ENCODE results near the gene FAM210A.
"Not testable (repeated sequence)": the region's sequence is repeated elsewhere in the genome, so short reads cannot be mapped to it uniquely, and the experiment has no call there.

The FAM210A gene

GRCh38 chr18:13700153-13700552 is 26.2 kb downstream of the FAM210A start:
- no peak overlapping the region for H3K27ac ChIP-seq (ENCODE audit: low read depth, low read length)
- no peak overlapping the region for H3K9ac ChIP-seq (ENCODE audit: low read length)
- no peak overlapping the region for H3K4me3 ChIP-seq (ENCODE audit: low read depth, low read length)
- H3K4me1 ChIP-seq (ENCODE audit: control insufficient read depth, insufficient read depth, low read length): no peaks in the 10 kb centered on the region
- H3K36me3 ChIP-seq (ENCODE audit: control insufficient read depth, insufficient read depth, low read length): peaks cover 9% of the 10 kb centered on the region
- H3K27me3 ChIP-seq (ENCODE audit: control insufficient read depth, insufficient read depth, low read length): no peaks in the 10 kb centered on the region
- peaks cover 78% of the 10 kb centered on the region for H3K9me3 ChIP-seq (ENCODE audit: control insufficient read depth, insufficient read depth, low read depth, low read length)

DNA sequence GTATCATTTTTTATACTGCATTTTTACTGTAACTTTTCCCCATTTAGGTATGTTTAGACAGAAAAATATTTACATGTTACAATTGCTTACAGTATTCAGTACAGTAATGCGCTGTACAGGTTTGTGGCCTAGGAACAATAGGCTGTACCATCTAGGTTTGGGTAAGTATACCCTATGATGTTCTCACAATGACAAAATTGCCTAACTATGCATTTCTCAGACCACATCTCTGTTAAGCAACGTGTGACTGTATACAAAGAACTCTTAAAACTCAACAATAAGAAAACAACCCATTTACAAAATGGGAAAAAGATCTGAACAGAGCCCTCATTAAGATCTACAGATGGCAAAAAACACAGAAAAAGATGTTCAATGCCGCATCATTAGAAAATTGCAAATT is 29.4 kb downstream of the FAM210A start:
- H3K36me3 ChIP-seq (ENCODE audit: control insufficient read depth, insufficient read depth, low read length): peaks cover 1% of the 10 kb centered on the region
- H3K9me3 ChIP-seq (ENCODE audit: control insufficient read depth, insufficient read depth, low read depth, low read length): peaks cover 48% of the 10 kb centered on the region
- H3K27me3 ChIP-seq (ENCODE audit: control insufficient read depth, insufficient read depth, low read length): no peaks in the 10 kb centered on the region
- no peaks in the 10 kb centered on the region for H3K4me1 ChIP-seq (ENCODE audit: control insufficient read depth, insufficient read depth, low read length)
- no peak overlapping the region for H3K4me3 ChIP-seq (ENCODE audit: low read depth, low read length)
- H3K9ac ChIP-seq (ENCODE audit: low read length): no peak overlapping the region
- no peak overlapping the region for H3K27ac ChIP-seq (ENCODE audit: low read depth, low read length)

GRCh38 chr18:13695337-13695736 is 31.0 kb downstream of the FAM210A start:
- H3K27ac ChIP-seq (ENCODE audit: low read depth, low read length); H3K4me3 ChIP-seq (ENCODE audit: low read depth, low read length); H3K36me3 ChIP-seq (ENCODE audit: control insufficient read depth, insufficient read depth, low read length); H3K4me1 ChIP-seq (ENCODE audit: control insufficient read depth, insufficient read depth, low read length); H3K27me3 ChIP-seq (ENCODE audit: control insufficient read depth, insufficient read depth, low read length); H3K9ac ChIP-seq (ENCODE audit: low read length): not testable (repeated sequence)
- peaks cover 38% of the 10 kb centered on the region for H3K9me3 ChIP-seq (ENCODE audit: control insufficient read depth, insufficient read depth, low read depth, low read length)

DNA sequence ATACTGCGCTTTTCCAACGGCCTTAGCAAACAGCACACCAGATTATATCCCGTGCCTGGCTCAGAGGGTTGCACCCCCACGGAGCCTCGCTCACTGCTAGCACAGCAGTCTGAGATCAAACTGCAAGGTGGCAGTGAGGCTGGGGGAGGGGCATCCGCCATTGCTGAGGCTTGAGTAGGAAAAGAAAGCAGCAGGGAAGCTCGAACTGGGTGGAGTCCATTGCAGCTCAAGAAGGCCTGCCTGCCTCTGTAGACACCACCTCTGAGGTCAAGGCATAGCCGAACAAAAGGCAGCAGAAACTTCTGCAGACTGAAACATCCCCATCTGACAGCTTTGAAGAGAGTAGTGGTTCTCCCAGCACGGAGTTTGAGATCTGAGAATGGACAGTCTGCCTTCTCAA is 36.3 kb downstream of the FAM210A start:
- H3K36me3 ChIP-seq (ENCODE audit: control insufficient read depth, insufficient read depth, low read length); H3K27ac ChIP-seq (ENCODE audit: low read depth, low read length); H3K27me3 ChIP-seq (ENCODE audit: control insufficient read depth, insufficient read depth, low read length); H3K4me3 ChIP-seq (ENCODE audit: low read depth, low read length); H3K4me1 ChIP-seq (ENCODE audit: control insufficient read depth, insufficient read depth, low read length); H3K9ac ChIP-seq (ENCODE audit: low read length): not testable (repeated sequence)
- peaks cover 13% of the 10 kb centered on the region; the same call in 1 of the 2 replicates for H3K9me3 ChIP-seq (ENCODE audit: control insufficient read depth, insufficient read depth, low read depth, low read length)

DNA sequence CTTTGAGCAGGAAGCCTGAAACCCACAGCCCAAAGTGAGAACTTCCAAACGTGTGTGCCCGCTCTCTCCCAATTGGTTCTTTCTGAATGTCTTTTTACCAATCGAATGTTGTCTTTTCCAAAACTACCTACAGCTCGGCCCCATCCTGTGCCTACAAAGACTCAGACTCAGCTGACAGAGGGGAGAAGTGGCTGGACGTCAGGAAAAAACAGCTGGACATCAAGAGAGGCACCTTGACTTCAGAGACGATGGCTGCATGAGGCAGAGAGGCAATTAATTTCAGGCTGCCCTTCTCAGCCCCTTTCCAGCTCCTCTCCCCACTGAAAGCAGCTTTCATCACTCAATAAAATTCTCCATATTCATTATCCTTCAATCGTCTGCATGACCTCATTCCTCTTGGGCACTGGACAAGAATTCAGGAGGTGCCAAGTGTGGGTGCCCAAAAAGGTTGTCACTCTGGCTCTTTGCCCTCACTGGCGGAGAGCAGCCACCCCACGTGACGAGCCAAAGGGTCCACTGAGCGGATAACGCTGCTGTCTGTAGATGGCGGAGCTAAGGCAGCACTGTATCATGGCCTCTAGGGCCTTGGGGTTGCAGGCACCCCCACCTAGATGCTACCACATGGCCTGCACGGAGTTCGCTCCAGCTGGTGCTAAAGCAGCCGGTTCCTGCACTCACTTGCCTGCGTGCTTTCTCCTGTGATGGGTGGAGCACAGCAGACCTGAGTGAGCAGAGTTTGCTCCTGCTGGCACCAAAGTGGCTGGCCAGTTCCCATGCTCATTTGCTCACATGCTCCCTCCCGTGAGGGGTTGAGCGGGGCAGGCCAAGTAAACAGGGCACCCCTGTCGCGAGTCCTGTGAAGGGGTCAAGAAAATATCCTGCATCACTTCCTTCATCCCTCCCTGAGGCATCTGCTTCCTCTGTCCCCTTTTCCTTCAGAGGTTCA is 37.9 kb downstream of the FAM210A start:
- Histone ChIP-seq H3K9me3 (ENCODE audit: control insufficient read depth, insufficient read depth, low read depth, low read length) (peaks cover 13% of the 10 kb centered on the region; the same call in 1 of the 2 replicates), H3K27ac (ENCODE audit: low read depth, low read length) (no peak overlapping the region), H3K36me3 (ENCODE audit: control insufficient read depth, insufficient read depth, low read length) (no peaks in the 10 kb centered on the region), H3K4me3 (ENCODE audit: low read depth, low read length) (no peak overlapping the region), H3K4me1 (ENCODE audit: control insufficient read depth, insufficient read depth, low read length) (no peaks in the 10 kb centered on the region), H3K27me3 (ENCODE audit: control insufficient read depth, insufficient read depth, low read length) (no peaks in the 10 kb centered on the region), H3K9ac (ENCODE audit: low read length) (no peak overlapping the region)

DNA sequence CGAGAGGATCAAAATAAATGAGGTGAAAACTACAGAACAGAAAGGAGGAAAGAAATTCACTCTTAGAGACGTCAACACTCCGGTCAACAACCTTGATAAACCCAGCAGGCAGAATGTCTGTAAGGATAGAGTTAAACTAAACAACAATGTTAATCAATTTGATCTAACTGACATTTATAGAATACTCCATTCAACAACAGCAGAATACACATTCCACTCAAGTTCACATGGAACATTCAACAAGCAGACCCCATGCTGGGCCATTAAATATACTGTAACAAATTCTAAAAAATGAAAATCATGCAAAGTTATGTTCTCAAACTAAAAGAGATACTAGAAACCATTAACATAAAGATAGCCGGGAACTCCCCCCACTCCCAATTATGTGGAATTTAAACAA is 41.8 kb downstream of the FAM210A start:
- Histone ChIP-seq H3K4me3 (ENCODE audit: low read depth, low read length) (no peak overlapping the region), H3K4me1 (ENCODE audit: control insufficient read depth, insufficient read depth, low read length) (no peaks in the 10 kb centered on the region), H3K36me3 (ENCODE audit: control insufficient read depth, insufficient read depth, low read length) (0 out of 2 replicates have a peak, but pooled peaks cover 3% of the 10 kb centered on the region), H3K9me3 (ENCODE audit: control insufficient read depth, insufficient read depth, low read depth, low read length) (peaks cover 3% of the 10 kb centered on the region; the same call in 1 of the 2 replicates), H3K9ac (ENCODE audit: low read length) (no peak overlapping the region), H3K27me3 (ENCODE audit: control insufficient read depth, insufficient read depth, low read length) (no peaks in the 10 kb centered on the region), H3K27ac (ENCODE audit: low read depth, low read length) (no peak overlapping the region)

DNA sequence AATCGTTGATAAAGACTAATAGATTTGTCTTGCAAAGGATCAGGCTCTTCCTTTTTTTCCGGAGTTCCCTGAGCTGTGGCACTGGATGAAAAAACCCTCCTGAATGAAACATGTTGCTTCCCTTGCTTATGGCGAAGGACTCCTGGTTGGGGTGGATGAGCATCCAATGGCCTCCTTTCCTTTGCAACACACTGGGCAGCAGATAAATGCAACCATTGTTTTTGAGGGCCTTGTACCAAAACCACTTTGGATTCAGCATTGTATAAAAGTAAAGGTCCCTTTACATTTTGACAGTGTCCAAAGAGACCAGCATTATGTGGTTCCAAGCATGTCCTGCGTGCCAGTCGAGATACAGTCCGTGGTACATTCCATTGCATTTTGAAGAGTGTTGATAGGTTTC is 44.7 kb downstream of the FAM210A start:
- no peaks in the 10 kb centered on the region for H3K27me3 ChIP-seq (ENCODE audit: control insufficient read depth, insufficient read depth, low read length)
- no peak overlapping the region for H3K27ac ChIP-seq (ENCODE audit: low read depth, low read length)

DNA sequence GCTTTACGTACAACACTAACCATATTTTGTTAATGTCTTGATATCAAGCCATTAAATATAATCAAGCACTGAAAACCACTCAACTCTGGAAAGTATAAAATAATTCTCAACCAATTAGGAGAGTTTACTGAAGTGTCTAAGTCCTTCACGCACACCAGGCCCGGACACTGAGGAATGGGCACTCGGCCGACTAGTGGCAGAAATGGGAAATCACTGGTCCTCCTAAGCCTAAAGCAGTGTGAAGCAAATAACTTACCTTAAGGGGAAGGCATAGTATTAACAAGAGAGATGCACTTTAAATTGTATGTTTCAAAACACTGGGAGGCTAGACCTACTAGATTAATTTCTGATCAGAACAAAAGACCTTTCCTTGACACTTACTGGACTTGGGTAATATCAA is 45.7 kb downstream of the FAM210A start:
- Histone ChIP-seq H3K4me1 (ENCODE audit: control insufficient read depth, insufficient read depth, low read length) (no peaks in the 10 kb centered on the region), H3K36me3 (ENCODE audit: control insufficient read depth, insufficient read depth, low read length) (peaks cover 6% of the 10 kb centered on the region; the same call in 1 of the 2 replicates), H3K9me3 (ENCODE audit: control insufficient read depth, insufficient read depth, low read depth, low read length) (peaks cover 18% of the 10 kb centered on the region), H3K27me3 (ENCODE audit: control insufficient read depth, insufficient read depth, low read length) (no peaks in the 10 kb centered on the region), H3K27ac (ENCODE audit: low read depth, low read length) (no peak overlapping the region), H3K9ac (ENCODE audit: low read length) (no peak overlapping the region), H3K4me3 (ENCODE audit: low read depth, low read length) (no peak overlapping the region)

More for the DNA sequence above, 44.7 kb downstream of the FAM210A start:
- H3K4me3 ChIP-seq (ENCODE audit: low read depth, low read length): no peak overlapping the region
- H3K36me3 ChIP-seq (ENCODE audit: control insufficient read depth, insufficient read depth, low read length): peaks cover 4% of the 10 kb centered on the region; the same call in 1 of the 2 replicates
- no peaks in the 10 kb centered on the region for H3K4me1 ChIP-seq (ENCODE audit: control insufficient read depth, insufficient read depth, low read length)
- peaks cover 16% of the 10 kb centered on the region for H3K9me3 ChIP-seq (ENCODE audit: control insufficient read depth, insufficient read depth, low read depth, low read length)
- no peak overlapping the region for H3K9ac ChIP-seq (ENCODE audit: low read length)

GRCh38 chr18:13677350-13677749 is 49.0 kb downstream of the FAM210A start:
- H3K4me1 ChIP-seq (ENCODE audit: control insufficient read depth, insufficient read depth, low read length); H3K27ac ChIP-seq (ENCODE audit: low read depth, low read length); H3K9ac ChIP-seq (ENCODE audit: low read length); H3K36me3 ChIP-seq (ENCODE audit: control insufficient read depth, insufficient read depth, low read length); H3K4me3 ChIP-seq (ENCODE audit: low read depth, low read length); H3K27me3 ChIP-seq (ENCODE audit: control insufficient read depth, insufficient read depth, low read length): not testable (repeated sequence)
- H3K9me3 ChIP-seq (ENCODE audit: control insufficient read depth, insufficient read depth, low read depth, low read length): peaks cover 18% of the 10 kb centered on the region

DNA sequence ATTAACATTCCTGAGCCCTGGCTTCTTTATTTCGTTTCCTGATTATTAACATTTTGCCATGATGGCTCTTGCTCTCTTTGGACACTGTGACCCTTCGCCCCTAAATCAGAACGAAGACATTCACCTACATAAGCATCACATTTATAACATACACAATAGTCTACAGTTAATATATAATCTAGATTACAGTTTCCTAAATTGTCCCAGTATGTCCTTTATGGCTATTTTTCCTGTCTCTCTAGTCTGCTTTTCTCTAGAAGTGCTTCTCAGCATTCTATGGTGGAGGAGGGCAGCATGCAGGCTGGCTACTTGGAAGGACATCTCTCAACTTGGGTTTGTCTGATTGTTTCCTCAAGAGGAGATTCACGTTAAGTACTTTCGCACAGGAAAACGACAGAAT is 49.9 kb downstream of the FAM210A start:
- no peak overlapping the region for H3K27ac ChIP-seq (ENCODE audit: low read depth, low read length)

GRCh38 chr18:13672657-13673056 is 53.7 kb downstream of the FAM210A start:
- no peaks in the 10 kb centered on the region for H3K27me3 ChIP-seq (ENCODE audit: control insufficient read depth, insufficient read depth, low read length)
- no peak overlapping the region for H3K4me3 ChIP-seq (ENCODE audit: low read depth, low read length)
- H3K4me1 ChIP-seq (ENCODE audit: control insufficient read depth, insufficient read depth, low read length): no peaks in the 10 kb centered on the region
- no peak overlapping the region for H3K9ac ChIP-seq (ENCODE audit: low read length)
- H3K27ac ChIP-seq (ENCODE audit: low read depth, low read length): no peak overlapping the region
- H3K9me3 ChIP-seq (ENCODE audit: control insufficient read depth, insufficient read depth, low read depth, low read length): peaks cover 11% of the 10 kb centered on the region
- H3K36me3 ChIP-seq (ENCODE audit: control insufficient read depth, insufficient read depth, low read length): peaks cover 9% of the 10 kb centered on the region

More for the DNA sequence above, 49.9 kb downstream of the FAM210A start:
- no peaks in the 10 kb centered on the region for H3K4me1 ChIP-seq (ENCODE audit: control insufficient read depth, insufficient read depth, low read length)
- H3K9ac ChIP-seq (ENCODE audit: low read length): no peak overlapping the region
- H3K27me3 ChIP-seq (ENCODE audit: control insufficient read depth, insufficient read depth, low read length): no peaks in the 10 kb centered on the region
- peaks cover 18% of the 10 kb centered on the region for H3K9me3 ChIP-seq (ENCODE audit: control insufficient read depth, insufficient read depth, low read depth, low read length)
- peaks cover 6% of the 10 kb centered on the region; the same call in 1 of the 2 replicates for H3K36me3 ChIP-seq (ENCODE audit: control insufficient read depth, insufficient read depth, low read length)
- H3K4me3 ChIP-seq (ENCODE audit: low read depth, low read length): no peak overlapping the region

All from HUES6 (cell line).